WTC11 (cell line): ENCODE results near the gene OR4K13. TPM values are rescaled to one million over a fixed set of nuclear protein-coding genes. Genes with fewer than 3 reads are reported as not detected.

Experiments used
- ATAC-seq: fragments of 200-7000 bp; cut with Tn5 transposase; 2 replicates; pipeline ENCODE4 v1.10.0; 2021; ENCODE audit warnings: mild to moderate bottlenecking, moderate library complexity
- CTCF ChIA-PET: fragments of 300-600 bp; sonication (Branson Sonifier 250); formaldehyde crosslinking; loops from one replicate; lab custom pipeline; 2021; ENCODE audit warnings: antibody characterized with exemption; lab: Charles Lee
- POLR2A ChIA-PET: fragments of 350-600 bp; sonication (Branson Sonifier 250); formaldehyde crosslinking; loops from one replicate; lab custom pipeline; 2021; ENCODE audit warnings: antibody characterized with exemption; lab: Charles Lee
- DNase-seq: peaks from one replicate; pipeline ENCODE4 v3.0.0; 2021; ENCODE audit warnings: low spot score
- H3K27ac Mint-ChIP-seq: 2 replicates; pipeline ENCODE4 v1.8.0; 2021; ENCODE audit warnings: mixed read lengths
- H3K27me3 Mint-ChIP-seq: 2 replicates; pipeline ENCODE4 v1.8.0; 2021; ENCODE audit warnings: low read depth, mild to moderate bottlenecking, moderate library complexity, mixed read lengths
- H3K36me3 Mint-ChIP-seq: 2 replicates; pipeline ENCODE4 v1.8.0; 2021; ENCODE audit warnings: mixed read lengths
- H3K4me1 Mint-ChIP-seq: 2 replicates; pipeline ENCODE4 v1.8.0; 2022; ENCODE audit warnings: mixed read lengths
- H3K4me3 Mint-ChIP-seq: 2 replicates; pipeline ENCODE4 v1.8.0; 2021; ENCODE audit warnings: mild to moderate bottlenecking, moderate library complexity, mixed read lengths
- H3K9me3 Mint-ChIP-seq: 2 replicates; pipeline ENCODE4 v1.8.0; 2021; ENCODE audit warnings: mixed read lengths
- CBFB ChIP-seq: sonication (generic); formaldehyde crosslinking; IDR thresholded peaks from 2 replicates; pipeline ENCODE4 v1.8.1; 2022; ENCODE audit warnings: mild to moderate bottlenecking, low read depth, missing genetic modification reagents
- CTCF ChIP-seq: fragments of 200-600 bp; IDR thresholded peaks from 2 replicates; pipeline ENCODE4 v1.8.0; 2022; ENCODE audit warnings: antibody characterized with exemption
- ESRRA ChIP-seq: sonication (generic); formaldehyde crosslinking; IDR thresholded peaks from 2 replicates; pipeline ENCODE4 v1.8.1; 2022; ENCODE audit warnings: mild to moderate bottlenecking, missing genetic modification reagents, borderline replicate concordance
- NFE2L1 ChIP-seq: sonication (generic); formaldehyde crosslinking; IDR thresholded peaks from 2 replicates; pipeline ENCODE4 v1.8.1; 2023; ENCODE audit warnings: missing genetic modification reagents
- PRRX2 ChIP-seq: fragments of 250-450 bp; sonication (Bioruptor Pico); IDR thresholded peaks from 2 replicates; pipeline ENCODE4 v1.8.0; 2021; ENCODE audit warnings: mild to moderate bottlenecking
- RORB ChIP-seq: fragments of 250-450 bp; sonication (Bioruptor Pico); IDR thresholded peaks from 2 replicates; pipeline ENCODE4 v1.9.0; 2021; ENCODE audit warnings: mild to moderate bottlenecking
- TEAD4 ChIP-seq: sonication (generic); formaldehyde crosslinking; IDR thresholded peaks from 2 replicates; pipeline ENCODE4 v1.8.0; 2022; ENCODE audit warnings: mild to moderate bottlenecking, missing genetic modification reagents
- ZNF219 ChIP-seq: sonication (generic); formaldehyde crosslinking; IDR thresholded peaks from 2 replicates; pipeline ENCODE4 v1.8.0; 2023; ENCODE audit warnings: missing genetic modification reagents, mild to moderate bottlenecking, borderline replicate concordance
- ZNF532 ChIP-seq: fragments of 250-450 bp; sonication (Bioruptor Pico); IDR thresholded peaks from 2 replicates; pipeline ENCODE4 v1.9.0; 2021; ENCODE audit warnings: mild to moderate bottlenecking, borderline replicate concordance
- total RNA-seq: library from RNA; stranded (reverse); gene quantifications from 3 replicates; pipeline ENCODE4 v1.2.3, GENCODE V29; 2021
- TF ChIP-seq, protein P1 (sequence below): sonication (generic); formaldehyde crosslinking; IDR thresholded peaks from 2 replicates; pipeline ENCODE4 v1.8.1; 2022; ENCODE audit warnings: missing genetic modification reagents, borderline replicate concordance
- TF ChIP-seq, protein P2 (sequence below): fragments of 250-450 bp; sonication (Bioruptor Pico); IDR thresholded peaks from 2 replicates; pipeline ENCODE4 v1.9.0; 2021; ENCODE audit warnings: mild to moderate bottlenecking
- TF ChIP-seq, protein P3 (sequence below): sonication (generic); formaldehyde crosslinking; IDR thresholded peaks from 2 replicates; pipeline ENCODE4 v1.8.0; 2023; ENCODE audit warnings: mild to moderate bottlenecking, missing genetic modification reagents

The OR4K13 gene
- total RNA-seq, 1 experiment from 2014 or later, result not detected

- Mint-ChIP-seq H3K27me3 (peaks cover 9% of the 10 kb centered on the region), H3K4me3 (no peak overlapping the region), H3K36me3 (peaks cover 53% of the 10 kb centered on the region), H3K9me3 (peaks cover 78% of the 10 kb centered on the region), H3K4me1 (no peaks in the 10 kb centered on the region), H3K27ac (no peak overlapping the region)
- ChIA-PET POLR2A (no interaction called here), CTCF (no interaction called here)
- TF ChIP-seq, protein P1, sequence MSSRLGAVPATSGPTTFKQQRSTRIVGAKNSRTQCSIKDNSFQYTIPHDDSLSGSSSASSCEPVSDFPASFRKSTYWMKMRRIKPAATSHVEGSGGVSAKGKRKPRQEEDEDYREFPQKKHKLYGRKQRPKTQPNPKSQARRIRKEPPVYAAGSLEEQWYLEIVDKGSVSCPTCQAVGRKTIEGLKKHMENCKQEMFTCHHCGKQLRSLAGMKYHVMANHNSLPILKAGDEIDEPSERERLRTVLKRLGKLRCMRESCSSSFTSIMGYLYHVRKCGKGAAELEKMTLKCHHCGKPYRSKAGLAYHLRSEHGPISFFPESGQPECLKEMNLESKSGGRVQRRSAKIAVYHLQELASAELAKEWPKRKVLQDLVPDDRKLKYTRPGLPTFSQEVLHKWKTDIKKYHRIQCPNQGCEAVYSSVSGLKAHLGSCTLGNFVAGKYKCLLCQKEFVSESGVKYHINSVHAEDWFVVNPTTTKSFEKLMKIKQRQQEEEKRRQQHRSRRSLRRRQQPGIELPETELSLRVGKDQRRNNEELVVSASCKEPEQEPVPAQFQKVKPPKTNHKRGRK, result no peak
- TF ChIP-seq CTCF (no peak), ZNF219 (CRISPR knock-in tag) (no peak), ZNF532 (no peak), RORB (CRISPR knock-in tag) (no peak), PRRX2 (no peak)
- TF ChIP-seq, protein P2, sequence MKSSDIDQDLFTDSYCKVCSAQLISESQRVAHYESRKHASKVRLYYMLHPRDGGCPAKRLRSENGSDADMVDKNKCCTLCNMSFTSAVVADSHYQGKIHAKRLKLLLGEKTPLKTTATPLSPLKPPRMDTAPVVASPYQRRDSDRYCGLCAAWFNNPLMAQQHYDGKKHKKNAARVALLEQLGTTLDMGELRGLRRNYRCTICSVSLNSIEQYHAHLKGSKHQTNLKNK (CRISPR knock-in tag), result no peak
- no peak for ATAC-seq
- no peak for DNase-seq
Measured at GRCh38 chr14:20008156-20008555, 27.7 kb downstream of the OR4K13 start.

GRCh38 chr14:20002319-20002718 lies 33.5 kb downstream of the OR4K13 start:
- Mint-ChIP-seq H3K27ac (no peak overlapping the region), H3K27me3 (peaks cover 10% of the 10 kb centered on the region), H3K4me1 (no peaks in the 10 kb centered on the region), H3K4me3 (no peak overlapping the region), H3K36me3 (peaks cover 38% of the 10 kb centered on the region), H3K9me3 (peaks cover 68% of the 10 kb centered on the region)
- DNase-seq (no peak), ATAC-seq (no peak)
- ChIA-PET CTCF (no interaction called here), POLR2A (no interaction called here)
- TF ChIP-seq CTCF (no peak), NFE2L1 (CRISPR knock-in tag) (no peak), ESRRA (CRISPR knock-in tag) (no peak), CBFB (no peak), TEAD4 (no peak)
- TF ChIP-seq, protein P1, result no peak
- TF ChIP-seq, protein P3, sequence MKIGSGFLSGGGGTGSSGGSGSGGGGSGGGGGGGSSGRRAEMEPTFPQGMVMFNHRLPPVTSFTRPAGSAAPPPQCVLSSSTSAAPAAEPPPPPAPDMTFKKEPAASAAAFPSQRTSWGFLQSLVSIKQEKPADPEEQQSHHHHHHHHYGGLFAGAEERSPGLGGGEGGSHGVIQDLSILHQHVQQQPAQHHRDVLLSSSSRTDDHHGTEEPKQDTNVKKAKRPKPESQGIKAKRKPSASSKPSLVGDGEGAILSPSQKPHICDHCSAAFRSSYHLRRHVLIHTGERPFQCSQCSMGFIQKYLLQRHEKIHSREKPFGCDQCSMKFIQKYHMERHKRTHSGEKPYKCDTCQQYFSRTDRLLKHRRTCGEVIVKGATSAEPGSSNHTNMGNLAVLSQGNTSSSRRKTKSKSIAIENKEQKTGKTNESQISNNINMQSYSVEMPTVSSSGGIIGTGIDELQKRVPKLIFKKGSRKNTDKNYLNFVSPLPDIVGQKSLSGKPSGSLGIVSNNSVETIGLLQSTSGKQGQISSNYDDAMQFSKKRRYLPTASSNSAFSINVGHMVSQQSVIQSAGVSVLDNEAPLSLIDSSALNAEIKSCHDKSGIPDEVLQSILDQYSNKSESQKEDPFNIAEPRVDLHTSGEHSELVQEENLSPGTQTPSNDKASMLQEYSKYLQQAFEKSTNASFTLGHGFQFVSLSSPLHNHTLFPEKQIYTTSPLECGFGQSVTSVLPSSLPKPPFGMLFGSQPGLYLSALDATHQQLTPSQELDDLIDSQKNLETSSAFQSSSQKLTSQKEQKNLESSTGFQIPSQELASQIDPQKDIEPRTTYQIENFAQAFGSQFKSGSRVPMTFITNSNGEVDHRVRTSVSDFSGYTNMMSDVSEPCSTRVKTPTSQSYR (CRISPR knock-in tag), result no peak
